Loucy (cell line): ENCODE results near the gene STYXL2.

Experiments
- H2AFZ ChIP-seq: fragments of 200-600 bp; sonication (generic); 2 replicates; pipeline ENCODE4 v1.6.0; 2016; ENCODE audit warnings: antibody characterized with exemption, mild to moderate bottlenecking, low read length, moderate library complexity
- H3F3A ChIP-seq: fragments of 200-600 bp; 2 replicates; pipeline ENCODE4 v1.6.0; 2016; ENCODE audit warnings: antibody characterized with exemption, low read depth, mild to moderate bottlenecking
- H3K27me3 ChIP-seq: fragments of 200-600 bp; sonication (generic); 2 replicates; pipeline ENCODE4 v1.6.1; 2014; ENCODE audit warnings: low read length, mild to moderate bottlenecking; ENCODE audit not compliant: insufficient read depth, poor library complexity, severe bottlenecking
- H3K36me3 ChIP-seq: fragments of 200-600 bp; sonication (generic); 2 replicates; pipeline ENCODE4 v1.6.1; 2016; ENCODE audit warnings: low read length; ENCODE audit not compliant: insufficient read depth
- H3K4me1 ChIP-seq: fragments of 200-600 bp; sonication (generic); 2 replicates; pipeline ENCODE4 v1.5.1; 2014; ENCODE audit warnings: low read length, mild to moderate bottlenecking; ENCODE audit not compliant: insufficient read depth, poor library complexity, severe bottlenecking
- H3K4me2 ChIP-seq: fragments of 200-600 bp; sonication (generic); 2 replicates; pipeline ENCODE4 v1.6.0; 2014; ENCODE audit warnings: antibody characterized with exemption, low read length, low read depth, mild to moderate bottlenecking; ENCODE audit not compliant: poor library complexity, severe bottlenecking
- H3K4me3 ChIP-seq: fragments of 200-600 bp; sonication (generic); 2 replicates; pipeline ENCODE4 v1.5.1; 2014; ENCODE audit warnings: low read length, mild to moderate bottlenecking, mixed read lengths; ENCODE audit not compliant: poor library complexity, severe bottlenecking
- H3K79me2 ChIP-seq: fragments of 200-600 bp; sonication (generic); 2 replicates; pipeline ENCODE4 v1.6.1; 2014; ENCODE audit warnings: low read length; ENCODE audit not compliant: insufficient read depth
- H3K9ac ChIP-seq: fragments of 200-600 bp; sonication (generic); 2 replicates; pipeline ENCODE4 v1.6.0; 2014; ENCODE audit warnings: mild to moderate bottlenecking, low read depth, low read length, moderate library complexity; ENCODE audit not compliant: poor library complexity, severe bottlenecking
- H3K9me2 ChIP-seq: fragments of 200-600 bp; sonication (generic); replicated peaks from 2 replicates; pipeline ENCODE4 v1.6.1; 2016; ENCODE audit warnings: low read depth, low read length, mixed read lengths
- H3K9me3 ChIP-seq: fragments of 200-600 bp; sonication (generic); 2 replicates; pipeline ENCODE4 v1.6.1; 2014; ENCODE audit warnings: mild to moderate bottlenecking, antibody characterized with exemption, low read length, low read depth; ENCODE audit not compliant: insufficient read depth
- H4K20me1 ChIP-seq: fragments of 200-600 bp; sonication (generic); 2 replicates; pipeline ENCODE4 v1.6.0; 2014; ENCODE audit warnings: antibody characterized with exemption, low read length, mild to moderate bottlenecking; ENCODE audit not compliant: insufficient read depth, poor library complexity, severe bottlenecking
- EZH2phosphoT487 ChIP-seq: fragments of 200-600 bp; IDR thresholded peaks from 2 replicates; pipeline ENCODE4 v1.6.1; 2018; ENCODE audit warnings: antibody characterized with exemption, mild to moderate bottlenecking, moderate library complexity, borderline replicate concordance
- TF ChIP-seq, protein P1 (sequence below): fragments of 200-600 bp; sonication (generic); conservative IDR thresholded peaks from 2 replicates; pipeline ENCODE4 v1.5.1; 2014; ENCODE audit warnings: mild to moderate bottlenecking, antibody characterized with exemption, low read length

Gene STYXL2

DNA sequence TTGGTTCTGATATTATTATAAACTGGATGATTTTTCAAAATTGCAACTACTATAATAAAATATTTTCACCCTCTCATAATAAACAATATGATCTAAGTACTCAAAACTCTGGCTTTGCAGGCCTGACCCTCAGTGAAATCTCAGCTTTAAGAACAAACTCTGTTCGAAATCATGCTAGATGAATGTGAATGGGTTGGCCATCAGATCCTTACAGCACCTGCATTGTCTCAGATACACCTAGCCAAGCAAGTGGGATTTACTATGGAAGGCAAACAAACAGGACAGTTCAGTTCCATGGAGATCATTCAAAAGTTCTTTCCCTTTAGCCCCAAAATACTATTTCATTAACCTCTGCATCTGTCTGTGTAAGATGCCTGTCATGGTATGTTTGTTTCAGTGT, 44.8 kb downstream of the STYXL2 start:
- TF ChIP-seq EZH2phosphoT487 = no peak
- TF ChIP-seq, protein P1, sequence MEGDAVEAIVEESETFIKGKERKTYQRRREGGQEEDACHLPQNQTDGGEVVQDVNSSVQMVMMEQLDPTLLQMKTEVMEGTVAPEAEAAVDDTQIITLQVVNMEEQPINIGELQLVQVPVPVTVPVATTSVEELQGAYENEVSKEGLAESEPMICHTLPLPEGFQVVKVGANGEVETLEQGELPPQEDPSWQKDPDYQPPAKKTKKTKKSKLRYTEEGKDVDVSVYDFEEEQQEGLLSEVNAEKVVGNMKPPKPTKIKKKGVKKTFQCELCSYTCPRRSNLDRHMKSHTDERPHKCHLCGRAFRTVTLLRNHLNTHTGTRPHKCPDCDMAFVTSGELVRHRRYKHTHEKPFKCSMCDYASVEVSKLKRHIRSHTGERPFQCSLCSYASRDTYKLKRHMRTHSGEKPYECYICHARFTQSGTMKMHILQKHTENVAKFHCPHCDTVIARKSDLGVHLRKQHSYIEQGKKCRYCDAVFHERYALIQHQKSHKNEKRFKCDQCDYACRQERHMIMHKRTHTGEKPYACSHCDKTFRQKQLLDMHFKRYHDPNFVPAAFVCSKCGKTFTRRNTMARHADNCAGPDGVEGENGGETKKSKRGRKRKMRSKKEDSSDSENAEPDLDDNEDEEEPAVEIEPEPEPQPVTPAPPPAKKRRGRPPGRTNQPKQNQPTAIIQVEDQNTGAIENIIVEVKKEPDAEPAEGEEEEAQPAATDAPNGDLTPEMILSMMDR = no peak

DNA sequence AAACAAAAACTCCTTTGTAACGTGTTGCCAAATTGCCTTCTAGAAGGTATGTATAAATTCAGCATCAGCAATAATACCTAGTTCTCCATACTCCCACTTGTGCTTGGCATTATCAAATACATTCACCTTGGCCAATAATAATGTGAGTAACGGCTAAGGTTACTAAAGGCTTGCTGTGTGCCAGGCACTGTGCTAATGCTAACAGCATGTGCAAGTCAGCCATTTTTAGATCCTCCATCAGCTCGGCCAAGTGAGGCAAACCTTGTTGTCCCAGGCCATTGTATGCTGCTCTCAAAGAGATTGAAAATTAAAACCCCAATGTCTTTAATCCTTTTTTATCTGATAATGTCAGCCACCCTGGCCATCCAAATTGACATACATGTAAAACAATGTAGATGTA, 48.1 kb downstream of the STYXL2 start:
- no peaks in the 10 kb centered on the region for H3K27me3 ChIP-seq
- H3K4me1 ChIP-seq = peaks cover 12% of the 10 kb centered on the region
- TF ChIP-seq, protein P1 = no peak
- TF ChIP-seq EZH2phosphoT487 = no peak
- no peak overlapping the region for H3K4me3 ChIP-seq
- H2AFZ ChIP-seq = no peak overlapping the region
- H3F3A ChIP-seq = peaks cover 4% of the 10 kb centered on the region; the same call in 1 of the 2 replicates
- H3K9me3 ChIP-seq = peaks cover 5% of the 10 kb centered on the region; the same call in 1 of the 2 replicates
- H3K9me2 ChIP-seq = no peaks in the 10 kb centered on the region
- H3K9ac ChIP-seq = no peak overlapping the region
- H3K4me2 ChIP-seq = no peak overlapping the region
- no peaks in the 10 kb centered on the region for H4K20me1 ChIP-seq
- no peaks in the 10 kb centered on the region for H3K36me3 ChIP-seq
- no peaks in the 10 kb centered on the region for H3K79me2 ChIP-seq

More for the DNA sequence above, 44.8 kb downstream of the STYXL2 start:
- no peaks in the 10 kb centered on the region for H3K27me3 ChIP-seq
- no peaks in the 10 kb centered on the region for H3K79me2 ChIP-seq
- H2AFZ ChIP-seq = no peak overlapping the region
- peaks cover 4% of the 10 kb centered on the region; the same call in 1 of the 2 replicates for H3F3A ChIP-seq
- peaks cover 42% of the 10 kb centered on the region for H3K4me1 ChIP-seq
- H4K20me1 ChIP-seq = no peaks in the 10 kb centered on the region
- H3K9me3 ChIP-seq = no peaks in the 10 kb centered on the region
- no peak overlapping the region for H3K4me3 ChIP-seq
- H3K4me2 ChIP-seq = no peak overlapping the region
- H3K9me2 ChIP-seq = no peaks in the 10 kb centered on the region
- no peaks in the 10 kb centered on the region for H3K36me3 ChIP-seq
- no peak overlapping the region for H3K9ac ChIP-seq
